A204.1 (cell line): ENCODE measurements around the gene NPB.

Experiments used
- FAIRE-seq: peaks from 2 replicates; lab custom pipeline; 2012; peaks lifted over from hg19 to GRCh38; lab: Jason Lieb, UNC

Gene NPB

DNA sequence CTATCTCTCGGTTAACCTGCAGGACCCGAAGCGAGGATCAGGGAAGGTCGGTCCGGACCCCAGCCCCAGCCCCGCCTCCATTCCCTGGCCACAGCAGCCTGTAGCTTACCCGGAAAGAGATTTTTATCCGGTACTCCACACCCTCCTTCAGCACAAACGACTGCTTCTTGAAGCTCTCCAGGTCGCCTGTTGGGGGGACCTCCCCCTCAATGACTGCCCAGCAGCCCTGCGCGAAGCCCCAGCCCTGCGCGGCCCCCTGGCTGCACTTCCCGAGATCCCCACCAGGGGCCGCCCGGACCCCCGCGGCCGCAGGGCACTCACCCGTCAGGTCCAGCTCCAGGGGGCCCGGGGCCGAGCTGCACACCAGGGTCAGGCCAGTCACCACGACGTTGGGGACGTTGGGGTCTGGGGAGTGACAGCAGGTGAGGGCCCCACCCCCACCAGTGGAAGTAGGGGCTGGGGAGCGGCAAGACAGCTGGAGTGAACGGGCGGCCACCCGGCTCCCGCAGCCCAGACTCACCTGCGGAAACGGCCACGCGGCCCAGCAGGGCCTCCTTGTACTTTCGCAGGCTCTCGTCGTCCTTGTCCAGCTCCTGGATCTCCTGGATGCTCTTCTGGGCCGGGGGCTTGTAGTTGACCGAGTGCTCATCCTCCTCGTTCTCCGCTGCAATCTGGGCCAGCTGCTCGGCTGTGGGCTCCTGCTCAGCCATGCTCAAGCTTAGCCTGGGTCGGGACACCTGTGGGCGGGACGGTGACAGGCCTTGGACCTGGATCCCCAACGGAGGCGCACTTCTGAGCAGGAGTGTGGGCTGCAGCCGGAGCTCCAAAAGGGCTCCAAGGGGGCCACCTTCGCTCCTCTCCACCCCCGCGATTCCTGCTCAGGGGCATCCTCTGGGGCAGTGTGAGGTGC lies 32.6 kb upstream of the NPB start:
- FAIRE-seq, result no peak

DNA sequence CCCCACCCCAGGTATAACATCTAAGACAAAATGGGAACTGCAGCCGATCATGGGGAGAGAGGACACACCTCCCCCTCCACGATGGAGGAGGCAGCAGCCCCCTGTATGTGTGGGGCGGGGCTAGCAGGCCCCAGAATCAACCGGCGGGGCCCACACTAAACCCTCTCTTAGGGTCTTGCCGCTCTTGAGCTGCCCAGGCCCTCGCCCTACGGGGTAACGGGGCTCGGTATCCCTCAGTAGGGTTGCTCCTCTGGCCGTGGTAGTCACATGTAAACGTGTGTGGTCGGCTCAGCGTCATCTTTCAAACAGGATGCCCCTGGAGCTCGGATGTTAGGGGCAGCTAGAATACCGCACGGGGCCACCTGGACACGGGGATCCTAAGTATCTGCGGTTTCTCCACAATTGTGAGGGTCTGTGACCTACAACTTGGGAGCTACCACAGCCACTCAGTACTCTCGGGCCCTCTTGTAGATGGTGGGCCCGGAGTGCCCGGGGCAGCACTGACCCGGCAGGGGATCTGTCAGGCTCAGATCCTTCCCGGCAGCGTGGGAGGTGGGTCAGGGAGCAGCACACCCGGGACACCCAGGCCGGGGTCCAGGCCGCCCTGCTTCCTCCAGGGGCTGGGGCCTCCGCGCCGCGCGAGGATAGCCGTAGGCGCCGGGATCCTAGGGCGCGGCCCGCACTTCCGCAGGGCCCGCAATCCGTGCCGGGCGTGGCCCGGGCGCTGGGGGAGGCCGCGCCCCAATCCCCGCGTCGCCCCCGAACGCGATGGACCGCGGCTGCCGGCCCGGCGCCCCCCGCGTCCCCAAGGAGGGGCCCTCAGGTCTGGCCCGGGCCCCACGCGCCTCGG lies 31.7 kb upstream of the NPB start:
- FAIRE-seq, result no peak

DNA sequence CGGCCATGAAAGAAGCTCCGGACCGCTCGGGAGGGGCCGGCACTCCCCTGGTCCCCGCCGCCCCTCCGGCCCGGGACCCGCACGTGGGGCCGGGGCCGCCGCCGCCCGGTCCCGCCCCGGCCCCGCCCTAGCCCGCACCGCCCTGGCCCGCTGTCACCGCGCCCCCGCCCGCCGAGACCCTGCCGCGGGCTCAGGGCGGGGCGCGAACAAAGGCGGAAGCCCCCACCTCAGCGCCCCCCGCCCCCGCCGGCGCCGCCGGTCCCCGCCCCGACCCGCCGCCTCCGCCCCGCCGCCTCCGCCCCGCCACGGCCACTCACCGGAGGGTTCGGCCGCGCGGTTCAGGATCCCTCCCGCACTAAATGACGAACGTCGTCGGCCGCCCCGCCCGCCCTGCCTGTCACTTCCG lies 31.1 kb upstream of the NPB start, which contains the start of gene ARHGDIA:
ARHGDIA (minus strand) TSS at position 357 of the 406 bp plus-strand sequence. CDS start 1,407 bp downstream, outside the sequence.
- FAIRE-seq, result no peak

DNA sequence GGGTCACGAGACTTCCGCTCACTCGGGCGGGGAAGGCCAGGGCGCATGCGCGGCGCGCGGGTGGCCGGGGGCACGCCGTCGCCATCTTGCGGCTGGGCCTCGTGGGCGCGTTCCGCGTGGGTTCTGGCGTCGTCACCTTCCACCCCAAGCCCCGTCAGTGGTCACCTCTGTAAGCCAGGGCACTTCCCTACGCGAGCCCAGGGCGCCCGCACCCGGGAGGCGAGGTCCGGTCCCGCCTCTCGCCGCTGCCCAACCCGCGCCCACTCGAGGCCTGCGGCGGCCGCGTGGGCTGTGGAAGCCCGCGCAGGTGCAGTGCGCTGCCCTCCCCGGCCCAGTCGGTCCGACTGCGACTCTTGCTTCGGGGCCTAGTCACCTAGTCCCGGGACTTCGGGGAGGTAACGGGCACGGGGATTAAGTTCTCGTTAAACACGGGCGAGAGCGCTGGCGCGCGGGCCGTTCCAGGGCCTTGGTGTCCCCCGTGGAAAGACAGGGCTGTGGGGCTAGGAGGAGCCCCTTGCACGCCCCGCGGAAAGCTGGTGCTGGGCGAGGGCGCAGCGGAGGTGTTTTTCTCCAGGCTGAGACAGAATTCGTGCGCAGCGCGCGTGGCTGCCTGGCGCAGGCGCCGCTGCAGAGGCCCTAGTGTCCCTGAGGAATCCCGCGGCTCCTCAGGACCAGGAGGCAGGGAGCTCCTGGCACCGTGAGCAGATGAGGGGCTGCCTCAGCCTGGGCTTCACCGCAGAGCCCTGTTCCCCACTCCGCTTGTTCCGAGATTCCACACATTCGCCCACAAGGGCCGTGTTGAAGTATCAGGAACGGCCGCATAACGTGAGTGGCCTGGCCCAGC lies 30.4 kb upstream of the NPB start:
- FAIRE-seq, result no peak

DNA sequence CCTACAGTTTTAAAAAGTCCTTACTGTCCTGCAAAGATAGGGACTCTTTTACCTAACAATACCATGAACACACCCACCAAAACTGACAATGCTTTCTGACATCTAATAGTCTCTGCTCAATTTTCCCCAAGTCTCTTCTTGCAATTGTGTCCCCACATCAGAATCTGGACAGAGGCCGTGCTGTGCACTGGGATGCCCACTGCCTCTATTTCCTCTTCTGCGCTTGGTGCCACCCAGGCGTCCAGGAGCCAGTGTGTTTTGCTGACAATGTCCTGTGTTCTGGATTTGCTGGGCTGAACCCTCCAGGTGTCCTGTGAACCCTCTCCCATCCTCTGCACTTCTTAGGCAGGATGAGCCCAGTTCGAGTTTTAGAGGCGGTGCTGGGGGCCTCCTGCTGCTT lies 24.5 kb upstream of the NPB start:
- FAIRE-seq, result no peak

DNA sequence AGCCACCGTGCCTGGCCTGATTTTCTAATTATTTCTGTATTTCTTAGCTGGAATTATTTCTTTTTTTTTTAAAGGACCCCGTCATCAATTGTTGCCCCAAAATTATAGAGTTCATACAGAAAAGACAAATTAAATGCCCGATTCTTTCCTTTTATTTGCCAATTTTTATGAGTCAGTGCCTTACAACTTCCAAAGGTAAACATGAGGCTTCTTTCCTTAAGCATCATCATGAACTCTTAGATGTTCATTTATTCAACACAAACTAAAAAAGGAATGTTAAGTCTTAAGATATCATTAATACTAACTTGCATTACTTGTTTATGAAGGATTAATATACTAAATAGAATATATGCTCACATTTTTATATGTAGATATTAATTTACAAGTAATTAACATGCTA lies 23.7 kb upstream of the NPB start:
- no peak for FAIRE-seq

DNA sequence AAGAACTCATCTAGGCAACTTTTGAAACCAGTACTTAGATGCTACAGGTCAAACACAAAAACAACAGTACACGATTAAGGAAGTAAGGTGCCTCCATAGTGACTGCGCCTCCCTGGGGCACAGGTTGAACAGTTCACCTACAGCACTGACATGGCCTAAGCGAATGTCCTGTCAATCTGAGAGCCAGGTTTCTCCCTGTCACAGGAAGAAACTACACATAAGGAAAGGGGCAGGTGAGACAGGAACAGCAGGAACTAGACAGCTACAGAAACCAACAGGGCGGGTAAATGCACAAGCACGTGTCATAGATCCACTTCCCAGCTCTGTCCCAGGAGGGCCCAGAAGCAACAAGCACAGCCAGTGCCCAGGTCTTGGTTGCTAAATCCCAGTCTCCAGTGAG lies 22.9 kb upstream of the NPB start:
- FAIRE-seq, result no peak

DNA sequence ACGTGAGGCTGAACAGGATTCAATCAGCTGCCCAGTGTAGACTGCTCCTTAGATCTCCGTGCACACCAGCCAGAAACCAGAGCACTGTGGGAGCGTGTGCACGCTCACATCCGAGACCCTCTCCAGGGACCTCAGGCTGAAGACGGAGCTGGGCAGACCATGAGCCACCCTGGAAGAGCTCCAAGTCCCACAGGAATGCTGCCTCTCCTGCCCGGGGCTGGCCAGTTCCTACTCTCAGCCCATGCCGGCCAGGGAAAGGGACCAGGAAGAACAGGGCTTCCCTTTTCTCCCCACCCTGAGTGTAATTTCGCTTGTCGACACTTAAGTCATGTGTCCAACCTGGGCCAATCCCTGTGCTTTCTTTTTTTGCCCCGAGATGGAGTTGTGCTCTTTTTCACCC lies 17.5 kb upstream of the NPB start:
- no peak for FAIRE-seq

DNA sequence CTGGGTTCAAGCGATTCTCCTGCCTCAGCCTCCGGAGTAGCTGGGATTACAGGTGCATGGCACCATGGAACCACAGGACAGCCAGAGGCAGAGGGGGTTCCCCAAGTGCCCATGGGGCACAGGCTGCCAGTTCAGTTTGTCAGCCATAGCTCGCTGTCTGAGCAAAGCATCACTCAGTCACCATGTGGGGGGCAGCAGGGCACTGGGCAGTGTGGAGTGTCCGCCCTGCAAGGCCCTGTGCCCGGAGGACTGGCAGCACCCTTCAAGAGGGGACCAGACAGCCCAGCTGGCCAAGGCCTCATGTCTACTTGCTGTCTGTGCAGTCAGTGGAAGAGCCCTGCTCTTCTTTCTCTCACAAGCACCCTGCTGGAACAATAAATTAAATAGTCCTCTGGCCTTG lies 17.1 kb upstream of the NPB start:
- FAIRE-seq, result no peak

DNA sequence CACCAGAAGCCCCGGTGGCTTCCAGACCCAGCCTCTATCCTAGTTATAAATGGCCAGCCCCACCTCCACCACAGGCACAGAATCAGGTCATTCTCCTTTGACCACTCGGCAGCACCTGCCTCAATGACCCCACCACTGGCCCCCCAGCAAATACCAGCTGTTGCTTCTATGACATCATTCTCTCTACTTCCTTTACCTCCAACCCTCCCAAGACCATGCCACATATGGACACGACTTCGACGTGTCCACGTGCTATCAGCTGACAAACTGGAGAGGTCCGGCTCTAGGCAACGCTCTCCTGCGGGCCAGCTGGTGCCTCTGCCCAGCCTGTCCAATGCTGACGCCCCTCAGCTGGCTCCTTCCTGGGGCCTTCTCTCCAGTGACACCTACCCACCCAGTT lies 16.6 kb upstream of the NPB start:
- FAIRE-seq, result no peak

DNA sequence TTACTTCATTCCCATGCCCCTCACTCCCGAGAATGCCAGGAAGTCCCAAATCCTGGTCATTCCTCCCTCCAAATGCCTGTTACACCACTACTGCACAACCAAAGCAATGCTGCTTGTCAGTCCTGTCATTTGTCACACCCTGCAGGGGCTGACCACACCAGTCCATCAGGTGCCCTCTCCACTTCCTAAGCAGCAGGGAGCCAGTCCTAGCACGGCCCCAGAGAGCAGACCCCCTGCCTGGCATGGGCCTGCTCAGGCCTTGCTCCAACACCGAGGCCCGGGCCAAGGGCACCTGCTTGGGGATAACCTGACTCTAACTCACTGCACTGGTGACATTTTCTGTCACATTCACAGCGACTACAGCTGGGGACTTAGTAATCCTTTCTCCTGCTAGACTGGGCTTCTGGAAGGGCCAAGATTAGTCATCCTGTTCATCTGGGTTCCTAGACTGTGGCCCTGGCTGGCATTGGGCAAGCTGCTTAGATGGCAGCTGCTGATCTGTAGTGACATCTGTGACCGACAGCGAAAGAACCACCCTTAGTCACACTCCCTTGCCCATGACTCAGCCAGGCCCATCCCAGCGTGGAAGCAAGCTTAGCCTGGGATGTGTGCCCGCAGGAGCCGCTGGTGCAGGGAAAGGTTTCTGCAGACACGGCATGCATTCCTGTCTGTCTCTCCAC lies 16.0 kb upstream of the NPB start:
- FAIRE-seq, result no peak

DNA sequence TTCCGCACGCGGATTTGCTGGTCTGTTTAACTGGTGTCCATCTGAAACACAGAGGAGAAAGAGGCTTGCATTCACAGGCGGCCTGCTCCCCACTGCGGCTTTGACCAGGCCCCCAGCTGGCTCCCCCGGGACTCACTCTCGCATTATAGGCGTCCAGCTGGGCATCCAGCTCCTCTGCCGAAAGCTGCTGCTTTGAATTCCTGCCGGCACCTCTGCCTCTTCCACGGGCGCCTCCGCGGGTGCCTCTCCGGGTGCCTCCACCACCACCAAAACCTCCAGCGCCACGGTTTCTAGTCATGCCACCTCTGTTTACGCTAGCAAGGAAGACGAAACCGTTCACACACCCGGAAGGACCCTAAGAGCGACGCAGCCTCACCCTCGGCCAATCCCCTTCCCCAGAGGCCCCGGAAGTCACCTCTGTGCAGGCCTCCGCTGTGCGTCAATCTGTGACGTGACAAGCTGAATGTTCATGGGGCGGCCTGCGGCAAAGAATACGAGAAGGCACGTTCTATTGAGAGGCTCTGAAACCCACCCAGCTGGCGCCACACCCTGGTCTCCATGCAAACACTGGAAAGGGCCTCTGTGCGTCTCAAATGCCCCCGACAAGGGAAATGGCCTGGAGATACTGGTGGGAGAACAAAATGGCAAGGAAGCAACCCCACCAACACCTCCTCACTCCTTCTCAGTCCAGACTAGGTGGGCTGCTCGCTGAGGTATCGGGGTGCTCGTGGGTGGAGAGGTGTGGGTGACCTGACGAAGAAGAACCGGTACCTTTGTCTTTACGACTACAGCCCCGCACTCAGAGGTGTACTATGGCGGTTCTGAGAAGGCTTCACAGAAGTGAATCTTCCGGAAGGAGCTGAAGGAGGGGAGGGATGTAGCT lies 13.7 kb upstream of the NPB start:
- FAIRE-seq, result no peak

DNA sequence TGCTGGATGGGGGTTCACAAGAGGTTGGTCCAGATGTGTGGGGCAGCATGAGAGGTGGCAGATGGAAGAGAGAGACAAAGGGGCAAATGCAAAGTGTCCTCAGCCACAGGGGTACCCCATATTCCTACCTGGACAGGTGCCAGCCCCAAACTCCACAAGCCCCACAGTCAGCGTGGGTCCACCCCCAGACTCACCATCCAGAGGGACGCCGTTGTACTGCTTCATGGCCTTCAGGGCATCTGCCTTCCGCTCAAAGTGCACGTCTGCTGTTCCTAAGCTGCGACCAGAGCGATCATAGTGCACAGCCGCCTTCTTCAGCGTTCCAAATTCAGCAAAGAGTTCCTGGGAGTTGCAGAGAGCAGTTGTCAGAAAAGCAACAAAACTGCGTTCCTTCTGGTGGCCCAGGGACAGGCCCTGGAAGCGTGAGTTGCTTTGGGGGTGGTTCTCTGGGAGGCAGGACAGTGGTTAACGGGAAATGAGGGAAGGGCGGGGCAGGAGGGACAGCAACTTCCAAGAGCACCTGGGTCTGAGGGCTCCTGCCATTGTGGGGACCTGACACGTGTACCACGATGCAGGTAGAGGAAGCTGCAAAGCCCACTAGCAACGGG lies 12.9 kb upstream of the NPB start:
- FAIRE-seq, result no peak

DNA sequence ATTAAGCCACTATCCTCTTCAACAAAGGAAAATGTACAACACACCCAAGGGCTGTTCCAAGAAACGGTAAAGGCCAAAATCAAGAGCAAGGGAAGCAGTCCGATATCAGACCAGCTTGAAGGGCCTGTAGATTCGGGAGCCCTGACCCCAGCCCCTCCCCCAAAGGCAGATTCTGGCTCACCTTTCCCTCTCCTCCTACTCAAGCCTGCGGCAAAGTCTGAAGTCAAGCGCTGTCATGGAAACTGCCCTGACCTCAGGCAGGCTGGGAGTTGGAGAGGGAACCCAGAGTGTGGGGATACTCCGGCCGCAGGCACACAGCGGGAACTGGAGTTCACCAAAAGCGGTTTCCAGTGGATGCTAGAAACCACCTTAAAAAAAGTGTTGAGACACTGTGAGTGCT lies 12.4 kb upstream of the NPB start:
- FAIRE-seq, result no peak

DNA sequence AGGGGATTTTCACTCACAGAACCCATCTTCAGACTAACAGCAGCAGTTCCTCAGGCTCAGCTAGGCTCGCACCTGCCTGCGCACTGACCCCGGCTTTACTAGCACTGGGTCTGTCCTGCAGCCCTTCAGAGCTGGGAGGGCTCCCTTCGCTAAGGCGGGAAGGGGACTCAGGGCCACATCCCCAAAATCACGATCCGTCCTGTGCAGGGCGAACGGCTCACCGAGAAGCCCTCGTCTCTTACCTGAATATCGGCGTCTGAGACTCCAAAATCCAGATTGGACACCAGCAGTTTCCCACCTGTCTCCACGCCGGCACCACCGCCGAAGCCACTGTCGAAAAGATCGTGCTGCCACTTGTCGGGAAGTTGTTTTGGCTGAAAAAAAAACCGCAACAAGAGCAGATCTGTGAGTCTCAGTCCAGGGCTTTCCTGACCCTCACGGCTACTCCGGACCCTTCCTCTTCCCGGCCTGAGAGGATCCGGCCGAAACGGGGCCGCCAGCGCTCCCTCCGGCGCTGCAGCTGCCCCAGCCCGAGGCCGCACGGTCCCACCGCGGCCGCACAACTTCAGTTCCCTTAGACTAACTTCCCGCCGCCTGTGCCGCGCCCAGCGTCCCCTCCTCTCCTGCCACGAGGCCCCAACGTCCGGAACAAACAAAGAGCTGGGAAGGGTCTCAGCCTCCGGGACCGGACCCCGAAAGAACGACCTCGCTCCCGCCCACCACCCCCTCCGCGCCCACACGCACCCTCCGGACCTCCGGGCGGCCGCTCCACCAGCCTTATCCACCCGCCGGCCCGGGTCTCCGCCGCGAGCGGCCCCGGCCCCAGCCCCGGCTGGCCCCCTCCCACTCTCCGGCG lies 11.4 kb upstream of the NPB start:
- FAIRE-seq, result no peak

DNA sequence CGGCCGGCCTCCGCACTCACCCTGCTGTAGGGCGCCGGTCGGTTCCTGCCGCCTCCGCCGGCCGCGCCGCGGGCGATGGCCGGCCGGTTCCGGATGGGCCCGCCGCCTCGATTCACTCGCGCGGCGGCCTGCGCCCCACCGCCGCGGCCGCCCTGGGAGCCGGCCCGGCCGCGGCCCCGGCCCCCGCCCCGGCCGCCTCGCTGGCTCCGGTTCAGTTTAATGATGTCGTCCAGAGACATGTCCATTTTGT lies 10.8 kb upstream of the NPB start:
- no peak for FAIRE-seq

DNA sequence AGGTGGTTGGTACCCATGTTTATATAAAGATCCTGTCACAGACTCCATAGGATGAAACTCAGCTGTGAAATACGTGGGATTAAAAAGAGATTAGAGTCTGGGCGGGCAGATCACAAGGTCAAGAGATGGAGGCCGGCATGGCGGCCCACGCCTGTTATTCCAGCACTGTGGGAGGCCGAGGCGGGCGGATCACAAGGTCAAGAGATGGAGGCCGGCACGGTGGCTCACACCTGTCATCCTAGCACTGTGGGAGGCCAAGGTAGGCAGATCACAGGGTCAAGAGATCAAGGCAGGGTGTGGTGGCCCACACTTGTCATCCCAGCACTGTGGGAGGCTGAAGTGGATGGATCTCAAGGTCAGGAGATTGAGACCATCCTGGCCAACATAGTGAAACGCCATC lies 6.6 kb upstream of the NPB start:
- no peak for FAIRE-seq

DNA sequence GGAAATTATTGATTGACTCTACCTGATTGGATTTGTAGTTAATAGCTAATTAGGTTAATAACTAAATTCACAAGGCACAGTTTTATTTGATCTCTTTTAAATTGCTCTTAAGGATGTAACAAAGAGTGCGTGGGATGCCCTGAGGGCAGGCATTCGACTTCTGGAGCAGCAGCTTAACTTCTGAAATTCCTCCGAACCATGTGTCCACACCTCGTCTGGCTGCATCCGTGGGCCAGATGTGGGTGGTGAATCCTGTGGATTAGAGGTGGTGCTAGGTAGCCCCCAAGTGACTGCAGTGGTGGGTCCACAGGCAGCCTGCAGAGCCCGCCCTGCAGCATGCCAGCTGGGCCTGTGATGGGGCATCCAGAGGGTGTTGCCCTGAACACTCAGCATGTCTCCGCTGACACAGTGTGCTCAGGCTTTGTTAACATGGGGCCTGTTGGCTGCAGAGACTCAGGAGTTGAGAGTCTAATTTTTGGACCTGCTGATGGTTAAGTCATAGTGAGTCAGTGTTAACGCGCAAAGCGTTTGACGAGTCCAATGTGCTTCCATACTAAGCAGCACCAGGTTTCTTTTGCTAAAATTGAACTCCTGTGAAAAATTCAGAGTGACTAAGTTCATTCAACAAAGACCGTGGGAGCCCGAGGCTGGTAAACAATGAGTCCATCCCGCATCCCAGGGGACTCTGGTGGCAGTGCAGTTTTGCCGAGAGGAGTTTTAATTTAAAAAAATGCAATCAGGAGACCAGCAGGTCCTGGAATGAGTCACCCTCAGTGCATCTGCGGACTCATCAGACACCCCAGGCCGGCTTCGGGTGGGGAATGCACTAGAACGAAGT lies 3.8 kb upstream of the NPB start:
- FAIRE-seq, result no peak

DNA sequence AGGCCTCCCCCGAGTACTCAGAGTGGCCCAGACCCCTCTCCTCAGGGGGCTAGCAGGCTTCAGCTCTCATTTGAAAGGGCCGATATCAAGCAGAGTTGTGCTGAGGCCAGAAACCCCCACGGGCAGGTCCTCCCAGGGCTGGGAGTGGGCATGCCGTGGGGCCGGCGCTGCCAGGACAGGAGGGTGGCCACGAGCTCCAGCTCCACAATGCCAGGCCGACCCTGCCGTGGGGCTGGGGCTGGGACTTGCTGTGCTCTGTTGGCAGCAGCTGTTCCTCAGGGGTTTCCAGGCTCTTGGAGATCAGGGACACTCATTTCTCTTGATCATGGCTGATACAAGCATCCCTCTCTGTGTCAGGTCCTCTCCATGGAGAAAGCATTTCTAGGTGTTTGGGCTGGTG lies 3.2 kb upstream of the NPB start:
- no peak for FAIRE-seq
